HepG2 (cell line): ENCODE data around the gene RNF208. TPM values are rescaled to one million over a fixed set of nuclear protein-coding genes. Genes with fewer than 3 reads are reported as not detected.

Experiments used
- DRAP1 ChIP-seq: IDR thresholded peaks from 2 replicates; pipeline ENCODE4 v1.6.1; 2016; ENCODE audit warnings: missing genetic modification reagents, missing compliant biosample characterization
- E2F5 ChIP-seq: sonication (generic); formaldehyde crosslinking; conservative IDR thresholded peaks from 2 replicates; pipeline ENCODE4 v1.4.0; 2020; ENCODE audit warnings: missing genetic modification reagents
- FOXJ3 ChIP-seq: sonication (generic); formaldehyde crosslinking; IDR thresholded peaks from 2 replicates; pipeline ENCODE4 v1.4.0; 2020; ENCODE audit warnings: missing genetic modification reagents, mild to moderate bottlenecking, borderline replicate concordance
- FOXK2 ChIP-seq: fragments of 450-650 bp; IDR thresholded peaks from 2 replicates; pipeline ENCODE4 v1.6.1; 2016
- FOXP1 ChIP-seq, 2 experiments: fragments of 450-650 bp in 1 of 2; IDR thresholded peaks; 2 replicates each; pipeline ENCODE4 v1.6.1; 2017 to 2018; ENCODE audit warnings: antibody characterized with exemption in 1 of 2
- PAX8 ChIP-seq: sonication (generic); formaldehyde crosslinking; IDR thresholded peaks from 2 replicates; pipeline ENCODE4 v1.8.0; 2022; ENCODE audit warnings: mild to moderate bottlenecking, missing genetic modification reagents, borderline replicate concordance
- PRMT3 ChIP-seq: sonication (generic); formaldehyde crosslinking; IDR thresholded peaks from 2 replicates; pipeline ENCODE4 v1.8.1; 2022; ENCODE audit warnings: low read depth, mild to moderate bottlenecking, moderate library complexity, missing genetic modification reagents, borderline replicate concordance
- TAF1 ChIP-seq: sonication (generic); formaldehyde crosslinking; IDR thresholded peaks from 2 replicates; pipeline ENCODE4 v1.4.0; 2020; ENCODE audit warnings: missing genetic modification reagents
- TEAD2 ChIP-seq: sonication (generic); formaldehyde crosslinking; IDR thresholded peaks from 2 replicates; pipeline ENCODE4 v1.9.0; 2021; ENCODE audit warnings: missing genetic modification reagents
- USF2 ChIP-seq, 2 experiments: sonication (generic) in 1 of 2; formaldehyde crosslinking in 1 of 2; IDR thresholded peaks; 2 replicates each; pipeline versions ENCODE4 v1.5.1 to v1.6.1; 2011 to 2020; ENCODE audit warnings: borderline replicate concordance in 1 of 2, low read depth in 1 of 2, low read length in 1 of 2, mild to moderate bottlenecking in 1 of 2, missing genetic modification reagents in 1 of 2, moderate library complexity in 1 of 2
- ZBTB1 ChIP-seq: sonication (generic); formaldehyde crosslinking; IDR thresholded peaks from 2 replicates; pipeline ENCODE4 v1.4.0; 2020; ENCODE audit warnings: missing genetic modification reagents, borderline replicate concordance
- ZNF253 ChIP-seq: sonication (generic); formaldehyde crosslinking; IDR thresholded peaks from 2 replicates; pipeline ENCODE4 v1.8.0; 2022; ENCODE audit warnings: mild to moderate bottlenecking, missing genetic modification reagents, borderline replicate concordance
- ZNF562 ChIP-seq: sonication (generic); formaldehyde crosslinking; IDR thresholded peaks from 2 replicates; pipeline ENCODE4 v1.8.0; 2022; ENCODE audit warnings: missing genetic modification reagents, borderline replicate concordance
- ZNF569 ChIP-seq: sonication (generic); formaldehyde crosslinking; IDR thresholded peaks from 2 replicates; pipeline ENCODE4 v1.5.0; 2020; ENCODE audit warnings: mild to moderate bottlenecking, missing genetic modification reagents, moderate library complexity, borderline replicate concordance
- ZNF710 ChIP-seq: sonication (generic); formaldehyde crosslinking; IDR thresholded peaks from 2 replicates; pipeline ENCODE4 v1.5.0; 2020; ENCODE audit warnings: mild to moderate bottlenecking, missing genetic modification reagents, borderline replicate concordance
- ZNF768 ChIP-seq: sonication (generic); formaldehyde crosslinking; IDR thresholded peaks from 2 replicates; pipeline ENCODE4 v1.4.0; 2020; ENCODE audit warnings: missing genetic modification reagents
- polyA plus RNA-seq, 8 experiments: library from polyadenylated mRNA; depleted of rRNA in 3 of 8; stranded (reverse) in 7 of 8; unstranded in 1 of 8; fragments of >200 nt; fragmentation: Illumina TruSeq in 4 of 8; extraction: Trizol in 4 of 8; gene quantifications; 2 replicates each; pipeline versions ENCODE4 v1.2.1 to v1.2.3, GENCODE V29; 2011 to 2016; ENCODE audit warnings: low read depth in 4 of 8, missing spikeins in 1 of 8, mixed read lengths in 1 of 8; ENCODE audit not compliant: insufficient read depth in 1 of 8
- total RNA-seq, 5 experiments: library from RNA; depleted of rRNA; stranded (reverse); fragments of >200 nt; fragmentation: Illumina TruSeq; extraction: Trizol; gene quantifications; 2 replicates each; pipeline ENCODE4 v1.2.3, GENCODE V29; 2016; ENCODE audit warnings: low read depth in 1 of 5
- TF ChIP-seq, protein P1 (sequence below): sonication (generic); formaldehyde crosslinking; IDR thresholded peaks from 2 replicates; pipeline ENCODE4 v1.4.0; 2020; ENCODE audit warnings: missing genetic modification reagents
- TF ChIP-seq, protein P2 (sequence below): sonication (generic); formaldehyde crosslinking; IDR thresholded peaks from 2 replicates; pipeline ENCODE4 v1.5.0; 2020; ENCODE audit warnings: missing genetic modification reagents

The RNF208 gene
- total and polyA plus RNA-seq, 2 of the 13 experiments (the other 11 are each of a cell fraction or from before 2014, with no cell fraction given), result 1.6 to 2.1 TPM

DNA sequence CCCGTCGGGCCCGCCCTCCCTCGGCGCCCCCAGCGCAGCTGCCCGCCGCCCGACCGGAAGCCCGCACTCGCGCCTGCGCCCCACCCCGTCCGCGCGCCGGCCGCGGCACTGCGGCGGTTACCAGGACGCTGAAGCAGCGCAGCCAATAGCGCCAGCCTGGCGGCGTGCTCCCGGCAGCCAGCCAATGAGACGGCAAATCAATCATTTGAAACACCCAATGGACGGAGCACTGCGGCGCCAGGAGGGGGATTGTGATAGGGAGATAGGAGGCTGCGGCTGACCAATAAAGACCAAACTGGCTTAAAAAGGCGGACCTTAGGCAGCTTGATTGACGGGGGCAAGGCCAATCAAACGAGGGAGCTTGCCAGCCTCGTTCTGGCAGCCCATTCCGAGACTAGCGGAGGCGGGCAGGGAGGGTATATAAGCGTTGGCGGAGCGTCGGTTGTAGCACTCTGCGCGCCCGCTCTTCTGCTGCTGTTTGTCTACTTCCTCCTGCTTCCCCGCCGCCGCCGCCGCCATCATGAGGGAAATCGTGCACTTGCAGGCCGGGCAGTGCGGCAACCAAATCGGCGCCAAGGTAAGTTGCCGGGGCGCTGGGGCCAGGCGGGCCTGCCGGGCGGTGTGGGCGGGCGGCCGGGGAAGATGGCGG, 18.9 kb upstream of the RNF208 start, which contains the start of gene TUBB4B (continued):
- TF ChIP-seq, protein P1, sequence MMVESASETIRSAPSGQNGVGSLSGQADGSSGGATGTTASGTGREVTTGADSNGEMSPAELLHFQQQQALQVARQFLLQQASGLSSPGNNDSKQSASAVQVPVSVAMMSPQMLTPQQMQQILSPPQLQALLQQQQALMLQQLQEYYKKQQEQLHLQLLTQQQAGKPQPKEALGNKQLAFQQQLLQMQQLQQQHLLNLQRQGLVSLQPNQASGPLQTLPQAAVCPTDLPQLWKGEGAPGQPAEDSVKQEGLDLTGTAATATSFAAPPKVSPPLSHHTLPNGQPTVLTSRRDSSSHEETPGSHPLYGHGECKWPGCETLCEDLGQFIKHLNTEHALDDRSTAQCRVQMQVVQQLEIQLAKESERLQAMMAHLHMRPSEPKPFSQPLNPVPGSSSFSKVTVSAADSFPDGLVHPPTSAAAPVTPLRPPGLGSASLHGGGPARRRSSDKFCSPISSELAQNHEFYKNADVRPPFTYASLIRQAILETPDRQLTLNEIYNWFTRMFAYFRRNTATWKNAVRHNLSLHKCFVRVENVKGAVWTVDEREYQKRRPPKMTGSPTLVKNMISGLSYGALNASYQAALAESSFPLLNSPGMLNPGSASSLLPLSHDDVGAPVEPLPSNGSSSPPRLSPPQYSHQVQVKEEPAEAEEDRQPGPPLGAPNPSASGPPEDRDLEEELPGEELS, result peak; percentile 58; the same call in 1 of the 2 replicates
- TF ChIP-seq ZNF253 (CRISPR knock-in tag), result no peak
- no peak for TF ChIP-seq ZNF562 (CRISPR knock-in tag)
- no peak for TF ChIP-seq ZNF569 (CRISPR knock-in tag)
- no peak for TF ChIP-seq FOXP1 (IDR thresholded peaks at IDR 0.05)
- TF ChIP-seq FOXP1 (CRISPR knock-in tag; IDR thresholded peaks at IDR 0.05), result no peak
- no peak for TF ChIP-seq USF2 (IDR thresholded peaks at IDR 0.05; ENCODE audit: low read depth, low read length)
- no peak for TF ChIP-seq USF2 (CRISPR knock-in tag; IDR thresholded peaks at IDR 0.05; ENCODE audit: borderline replicate concordance)
- TF ChIP-seq TAF1, result peak; percentile 97
- TF ChIP-seq, protein P2, sequence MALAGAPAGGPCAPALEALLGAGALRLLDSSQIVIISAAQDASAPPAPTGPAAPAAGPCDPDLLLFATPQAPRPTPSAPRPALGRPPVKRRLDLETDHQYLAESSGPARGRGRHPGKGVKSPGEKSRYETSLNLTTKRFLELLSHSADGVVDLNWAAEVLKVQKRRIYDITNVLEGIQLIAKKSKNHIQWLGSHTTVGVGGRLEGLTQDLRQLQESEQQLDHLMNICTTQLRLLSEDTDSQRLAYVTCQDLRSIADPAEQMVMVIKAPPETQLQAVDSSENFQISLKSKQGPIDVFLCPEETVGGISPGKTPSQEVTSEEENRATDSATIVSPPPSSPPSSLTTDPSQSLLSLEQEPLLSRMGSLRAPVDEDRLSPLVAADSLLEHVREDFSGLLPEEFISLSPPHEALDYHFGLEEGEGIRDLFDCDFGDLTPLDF (CRISPR knock-in tag), result peak; percentile 58; the same call in 1 of the 2 replicates
- peak; percentile 64; the same call in 1 of the 2 replicates for TF ChIP-seq ZNF768 (CRISPR knock-in tag)
- no peak for TF ChIP-seq FOXK2
- TF ChIP-seq PAX8 (CRISPR knock-in tag), result no peak; the same call in 1 of the 2 replicates
- no peak for TF ChIP-seq ZNF710 (CRISPR knock-in tag)
- TF ChIP-seq DRAP1, result peak; percentile 97
- 0 out of 2 replicates have a peak, but pooled peaks have one; percentile 76 for TF ChIP-seq TEAD2 (CRISPR knock-in tag)
- TF ChIP-seq FOXJ3 (CRISPR knock-in tag), result no peak
- TF ChIP-seq ZBTB1, result peak; percentile 87; the same call in 1 of the 2 replicates
- no peak for TF ChIP-seq PRMT3
- TF ChIP-seq E2F5, result peak; percentile 45
